Neuronal stem cell (in vitro differentiated cells): ENCODE measurements around the gene LARGE2.

Source experiments
- DNase-seq: peaks from one replicate; pipeline ENCODE4 v3.0.0-alpha.2; 2013; ENCODE audit warnings: low spot score
- H2AFZ ChIP-seq: one replicate; pipeline ENCODE4 v1.6.1; 2013; ENCODE audit warnings: mild to moderate bottlenecking, low read length, inconsistent platforms
- H2AK5ac ChIP-seq: 2 replicates; pipeline ENCODE4 v1.6.1; 2013; ENCODE audit warnings: low read depth, mild to moderate bottlenecking, inconsistent platforms, low read length, moderate library complexity, mixed read lengths
- H2BK120ac ChIP-seq: 2 replicates; pipeline ENCODE4 v1.6.1; 2013; ENCODE audit warnings: low read depth, mild to moderate bottlenecking, inconsistent platforms, low read length, moderate library complexity, mixed read lengths
- H2BK12ac ChIP-seq: one replicate; pipeline ENCODE4 v1.6.1; 2013; ENCODE audit warnings: low read length, inconsistent platforms
- H2BK15ac ChIP-seq: 2 replicates; pipeline ENCODE4 v1.6.1; 2013; ENCODE audit warnings: mild to moderate bottlenecking, low read length, inconsistent platforms, mixed read lengths
- H2BK5ac ChIP-seq: one replicate; pipeline ENCODE4 v1.6.1; 2013; ENCODE audit warnings: inconsistent platforms, mild to moderate bottlenecking, low read length, moderate library complexity
- H3K14ac ChIP-seq: one replicate; pipeline ENCODE4 v1.6.1; 2013; ENCODE audit warnings: low read length, inconsistent platforms
- H3K18ac ChIP-seq: 2 replicates; pipeline ENCODE4 v1.6.1; 2013; ENCODE audit warnings: low read length, inconsistent platforms
- H3K23ac ChIP-seq: 2 replicates; pipeline ENCODE4 v1.6.1; 2013; ENCODE audit warnings: low read depth, mild to moderate bottlenecking, mixed read lengths, low read length, inconsistent platforms; ENCODE audit not compliant: poor library complexity
- H3K27ac ChIP-seq: replicated peaks from 3 replicates; pipeline ENCODE4 v1.5.1; 2013; ENCODE audit warnings: low read length, inconsistent platforms
- H3K27me3 ChIP-seq, 3 experiments: 2 replicates each; pipeline ENCODE4 v1.6.1; 2013; ENCODE audit warnings: low read length in 3 of 3, mild to moderate bottlenecking in 2 of 3, inconsistent platforms in 1 of 3, low read depth in 1 of 3, mixed read lengths in 1 of 3, moderate library complexity in 1 of 3; ENCODE audit not compliant: control insufficient read depth in 3 of 3, insufficient read depth in 3 of 3
- H3K36me3 ChIP-seq, 2 donors: replicated peaks in 1 of 2; 2 replicates each; pipeline ENCODE4 v1.6.1; 2013; ENCODE audit warnings: low read length in 2 of 2; ENCODE audit not compliant: control insufficient read depth in 2 of 2, insufficient read depth in 2 of 2
- H3K4ac ChIP-seq: 2 replicates; pipeline ENCODE4 v1.6.1; 2013; ENCODE audit warnings: inconsistent platforms, mild to moderate bottlenecking, low read length, moderate library complexity
- H3K4me1 ChIP-seq, 2 donors: 1 replicate in 1 of 2; 2 replicates in 1 of 2; pipeline ENCODE4 v1.6.1; 2013; ENCODE audit warnings: low read length in 2 of 2, low read depth in 1 of 2; ENCODE audit not compliant: control insufficient read depth in 2 of 2, insufficient read depth in 1 of 2
- H3K4me2 ChIP-seq: one replicate; pipeline ENCODE4 v1.6.1; 2013; ENCODE audit warnings: mild to moderate bottlenecking, low read length, inconsistent platforms; ENCODE audit not compliant: insufficient read depth, poor library complexity, severe bottlenecking
- H3K4me3 ChIP-seq, 2 donors: 2 replicates each; pipeline ENCODE4 v1.5.1; 2013; ENCODE audit warnings: low read length in 2 of 2, mild to moderate bottlenecking in 2 of 2, inconsistent platforms in 1 of 2, moderate library complexity in 1 of 2
- H3K79me1 ChIP-seq: one replicate; pipeline ENCODE4 v1.6.1; 2013; ENCODE audit warnings: low read depth, mild to moderate bottlenecking, inconsistent platforms, low read length, moderate library complexity
- H3K9ac ChIP-seq: one replicate; pipeline ENCODE4 v1.6.1; 2013; ENCODE audit warnings: mild to moderate bottlenecking, low read depth, low read length, inconsistent platforms; ENCODE audit not compliant: poor library complexity
- H3K9me3 ChIP-seq, 2 donors: replicated peaks in 1 of 2; 2 replicates each; pipeline versions ENCODE3 to v1.6.1; 2013; ENCODE audit warnings: low read length in 2 of 2, mild to moderate bottlenecking in 2 of 2, inconsistent platforms in 1 of 2, low read depth in 1 of 2, mixed read lengths in 1 of 2, moderate library complexity in 1 of 2; ENCODE audit not compliant: control insufficient read depth in 2 of 2, insufficient read depth in 1 of 2
- H4K8ac ChIP-seq: one replicate; pipeline ENCODE4 v1.6.1; 2013; ENCODE audit warnings: low read depth, mild to moderate bottlenecking, inconsistent platforms, low read length, moderate library complexity
- H4K91ac ChIP-seq: one replicate; pipeline ENCODE4 v1.6.1; 2013; ENCODE audit warnings: low read length, low read depth, mild to moderate bottlenecking, inconsistent platforms; ENCODE audit not compliant: poor library complexity
- WGBS, 2 donors: extraction: QIAGEN DNeasy Blood & Tissue Kit; methylation state at CpG; one replicate each; pipeline ENCODE4 v1.1.7; 2013; ENCODE audit warnings: missing lambda C conversion rate in 2 of 2, mixed read lengths in 1 of 2; ENCODE audit not compliant: insufficient read length in 2 of 2, insufficient replicate concordance in 1 of 2; ENCODE audit errors: extremely low coverage in 2 of 2; 5-methylcytosine and 5-hydroxymethylcytosine counted together

Gene LARGE2

DNA sequence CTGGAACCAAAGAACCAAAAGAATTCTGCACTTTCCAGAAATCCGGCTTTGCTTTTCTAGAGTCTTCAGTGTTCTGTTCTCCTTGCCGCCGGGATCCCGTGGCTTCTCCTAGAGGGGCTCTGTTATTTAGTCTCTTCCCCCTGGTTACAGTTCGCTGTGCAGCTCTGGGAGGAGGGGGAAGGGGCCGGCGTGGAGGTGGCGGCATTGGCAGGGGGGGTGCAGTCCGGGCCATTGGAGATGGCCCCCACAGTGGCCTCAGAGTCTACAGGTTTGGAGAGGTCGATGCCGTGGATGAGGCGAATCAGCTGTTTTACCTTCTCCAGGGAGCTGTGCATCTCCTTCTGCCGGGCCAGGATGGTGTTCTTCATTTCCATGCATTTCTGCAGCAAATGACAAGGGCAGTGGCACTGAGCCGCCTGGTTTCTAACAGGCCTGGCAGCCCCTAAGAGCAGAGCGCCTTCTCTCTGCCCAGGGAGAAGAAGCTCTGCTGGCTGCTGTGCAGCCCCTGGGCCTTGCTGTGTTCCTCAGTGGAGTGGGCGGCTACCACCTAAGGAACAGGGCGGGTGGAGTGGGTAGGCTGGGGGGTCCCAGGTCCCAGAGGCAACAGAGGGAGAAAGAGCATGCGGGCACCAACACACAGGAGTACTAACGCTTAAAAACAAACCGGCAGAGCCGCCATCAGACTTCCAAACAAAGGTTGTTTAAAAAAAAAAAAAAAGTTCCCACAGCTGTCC lies 11.6 kb downstream of the LARGE2 start:
- Histone ChIP-seq H2AFZ (no peak overlapping the region), H3K4me2 (no peak overlapping the region), H4K91ac (no peak overlapping the region), H3K27ac (no peak overlapping the region), H2AK5ac (no peak overlapping the region), H2BK5ac (no peak overlapping the region), H3K36me3 (peaks cover 30 to 70% of the 10 kb centered on the region in 2 donors), H2BK15ac (no peak overlapping the region), H2BK120ac (no peak overlapping the region), H3K27me3 (no peaks in the 10 kb centered on the region), H3K4ac (no peak overlapping the region), H3K4me3 (no peak overlapping the region), H3K18ac (no peak overlapping the region), H3K4me1 (peaks cover 0 to 3% of the 10 kb centered on the region in 2 donors), H3K9ac (no peak overlapping the region), H2BK12ac (no peak overlapping the region), H4K8ac (no peak overlapping the region), H3K9me3 (peaks cover 0 to 2% of the 10 kb centered on the region in 2 donors), H3K14ac (no peak overlapping the region), H3K79me1 (no peaks in the 10 kb centered on the region), H3K23ac (no peak overlapping the region)
- no CpG with 5 or more reads among the region's 21 CpGs for WGBS, 2 donors
- no peak for DNase-seq

DNA sequence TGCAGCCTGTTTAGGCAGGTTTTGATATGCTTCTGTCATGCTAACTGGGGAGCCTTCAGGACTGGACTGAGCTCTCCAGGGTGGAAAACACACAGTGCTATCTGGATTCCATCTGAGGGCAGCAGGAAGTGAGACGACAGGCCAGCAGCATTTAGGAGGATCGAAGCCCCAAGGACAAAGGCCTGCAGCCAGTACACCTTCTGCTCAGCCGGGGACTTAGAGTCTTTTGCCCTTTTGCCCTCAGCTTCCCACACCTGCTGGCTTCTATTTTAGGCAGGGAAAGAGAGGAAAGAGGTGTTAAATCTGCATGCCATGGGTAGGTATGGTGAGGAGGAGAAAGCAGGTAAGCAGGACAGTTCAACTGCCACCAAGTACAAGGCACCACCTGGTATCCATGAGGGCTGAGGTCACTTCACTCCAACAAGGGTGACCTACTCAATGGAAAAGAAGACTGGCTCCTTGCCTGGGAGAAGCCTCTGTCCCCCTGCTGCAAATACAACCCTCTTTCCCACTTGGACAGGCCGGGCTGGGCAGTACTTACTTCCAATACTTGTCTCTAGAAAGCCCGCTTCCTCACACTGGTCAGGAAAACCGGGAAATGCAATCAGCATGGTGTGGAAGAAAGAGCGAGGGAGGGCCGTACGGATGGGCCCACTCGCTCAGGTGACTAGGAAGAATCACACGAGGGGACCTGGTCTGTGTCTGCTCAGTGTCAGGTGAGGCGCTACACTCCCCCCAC lies 12.3 kb downstream of the LARGE2 start:
- no peak overlapping the region for H4K8ac ChIP-seq
- no peak overlapping the region for H4K91ac ChIP-seq
- H2AK5ac ChIP-seq, result no peak overlapping the region
- no peaks in the 10 kb centered on the region for H3K79me1 ChIP-seq
- no peak overlapping the region for H3K4me2 ChIP-seq
- no peak overlapping the region for H2AFZ ChIP-seq
- no peak overlapping the region for H3K4ac ChIP-seq
- no peak overlapping the region for H3K14ac ChIP-seq
- no peak overlapping the region for H3K23ac ChIP-seq
- H3K4me3 ChIP-seq, result no peak overlapping the region
- no peak overlapping the region for H2BK5ac ChIP-seq
- H3K27me3 ChIP-seq, result no peaks in the 10 kb centered on the region
- WGBS, 2 donors, result no CpG with 5 or more reads among the region's 12 CpGs
- peaks cover 0 to 3% of the 10 kb centered on the region in 2 donors for H3K4me1 ChIP-seq
- H3K18ac ChIP-seq, result no peak overlapping the region
- DNase-seq, result no peak
- peaks cover 30 to 70% of the 10 kb centered on the region in 2 donors for H3K36me3 ChIP-seq
- H2BK15ac ChIP-seq, result no peak overlapping the region
- H2BK120ac ChIP-seq, result no peak overlapping the region
- H3K9ac ChIP-seq, result no peak overlapping the region
- no peak overlapping the region for H3K27ac ChIP-seq
- no peak overlapping the region for H2BK12ac ChIP-seq
- peaks cover 0 to 2% of the 10 kb centered on the region in 2 donors for H3K9me3 ChIP-seq

GRCh38 chr11:45935349-45936064 lies 13.1 kb downstream of the LARGE2 start:
- Histone ChIP-seq H2BK120ac (no peak overlapping the region), H3K4me2 (no peak overlapping the region), H2BK15ac (no peak overlapping the region), H3K4me1 (peaks cover 0 to 3% of the 10 kb centered on the region in 2 donors), H2BK12ac (no peak overlapping the region), H4K8ac (no peak overlapping the region), H3K4ac (no peak overlapping the region), H3K9me3 (peaks cover 0 to 2% of the 10 kb centered on the region in 2 donors), H3K79me1 (no peaks in the 10 kb centered on the region), H2BK5ac (no peak overlapping the region), H2AK5ac (no peak overlapping the region), H3K9ac (no peak overlapping the region), H3K14ac (no peak overlapping the region), H3K27ac (no peak overlapping the region), H3K23ac (no peak overlapping the region), H2AFZ (no peak overlapping the region), H4K91ac (no peak overlapping the region), H3K36me3 (peaks cover 29 to 72% of the 10 kb centered on the region in 2 donors), H3K27me3 (no peaks in the 10 kb centered on the region), H3K4me3 (no peak overlapping the region), H3K18ac (no peak overlapping the region)
- WGBS, 2 donors, result no CpG with 5 or more reads among the region's 8 CpGs
- no peak for DNase-seq
